GM15510 (cell line): ENCODE measurements around the gene AMDHD2.

Source experiments
- POLR2A ChIP-seq: IDR thresholded peaks from 3 replicates; pipeline ENCODE4 v1.6.1; 2011; ENCODE audit warnings: borderline replicate concordance; ENCODE audit not compliant: insufficient read length; ENCODE audit errors: extremely low read depth

Gene AMDHD2

DNA sequence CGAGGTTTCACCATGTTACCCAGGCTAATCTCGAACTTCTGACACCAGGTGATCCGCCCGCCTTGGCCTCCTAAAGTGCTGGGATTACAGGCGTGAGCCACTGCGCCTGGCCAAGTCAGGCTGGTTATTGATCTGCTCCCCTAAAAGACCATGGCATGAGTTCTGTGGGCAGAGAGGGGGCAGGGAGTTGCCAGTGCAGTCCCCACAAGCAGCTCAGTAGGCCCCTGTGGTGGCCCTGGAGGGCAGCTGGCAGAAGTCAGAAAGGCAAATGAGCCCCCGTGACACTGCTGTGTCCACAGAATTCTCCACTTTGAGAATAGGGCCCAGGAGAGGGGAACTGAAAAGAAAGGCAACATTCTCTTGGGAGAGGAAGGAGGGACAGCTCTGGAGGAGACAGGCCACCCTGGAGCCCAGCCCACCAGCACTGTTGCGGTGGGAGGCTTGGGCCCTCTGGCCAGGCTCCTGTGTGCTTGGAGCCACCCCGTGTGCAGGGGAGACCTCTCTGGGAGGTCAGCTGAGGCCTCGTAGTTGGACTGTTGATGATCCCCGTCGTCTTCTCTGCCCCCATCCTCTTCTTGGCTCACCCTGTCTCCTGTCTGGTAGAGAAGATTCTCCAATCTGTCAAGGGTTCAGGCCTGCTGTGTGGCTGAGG is 2.1 kb upstream of the AMDHD2 start:
- TF ChIP-seq POLR2A: no peak

DNA sequence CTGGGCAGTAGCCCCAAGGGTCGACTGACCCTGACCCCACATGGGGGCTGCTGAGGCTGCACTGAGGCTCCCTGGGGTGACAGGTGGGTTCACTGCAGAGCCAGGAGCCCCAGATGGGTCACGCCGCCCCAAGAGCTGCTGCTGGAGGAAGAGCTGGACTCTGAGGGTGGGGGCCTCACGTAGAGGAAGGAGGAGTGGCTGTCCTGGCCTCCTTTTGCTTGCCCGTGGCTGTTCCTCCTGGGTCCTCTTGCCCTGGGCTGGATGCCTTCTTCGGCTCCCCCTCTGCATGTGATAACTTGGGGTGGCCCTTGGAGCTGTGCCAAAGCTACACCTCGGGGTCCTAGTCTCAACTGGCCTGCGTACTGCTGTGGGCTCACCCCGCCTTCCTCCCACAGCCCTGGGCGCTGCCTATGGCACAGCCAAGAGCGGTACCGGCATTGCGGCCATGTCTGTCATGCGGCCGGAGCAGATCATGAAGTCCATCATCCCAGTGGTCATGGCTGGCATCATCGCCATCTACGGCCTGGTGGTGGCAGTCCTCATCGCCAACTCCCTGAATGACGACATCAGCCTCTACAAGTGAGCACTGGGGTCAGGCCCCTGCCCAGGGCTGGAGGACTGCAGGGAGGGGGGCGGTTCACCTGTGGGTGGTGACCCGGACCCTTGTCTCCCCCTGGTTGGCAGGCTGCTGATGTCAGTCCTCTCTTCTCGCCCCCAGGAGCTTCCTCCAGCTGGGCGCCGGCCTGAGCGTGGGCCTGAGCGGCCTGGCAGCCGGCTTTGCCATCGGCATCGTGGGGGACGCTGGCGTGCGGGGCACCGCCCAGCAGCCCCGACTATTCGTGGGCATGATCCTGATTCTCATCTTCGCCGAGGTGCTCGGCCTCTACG is 1.1 kb upstream of the AMDHD2 start:
- no peak for TF ChIP-seq POLR2A

DNA sequence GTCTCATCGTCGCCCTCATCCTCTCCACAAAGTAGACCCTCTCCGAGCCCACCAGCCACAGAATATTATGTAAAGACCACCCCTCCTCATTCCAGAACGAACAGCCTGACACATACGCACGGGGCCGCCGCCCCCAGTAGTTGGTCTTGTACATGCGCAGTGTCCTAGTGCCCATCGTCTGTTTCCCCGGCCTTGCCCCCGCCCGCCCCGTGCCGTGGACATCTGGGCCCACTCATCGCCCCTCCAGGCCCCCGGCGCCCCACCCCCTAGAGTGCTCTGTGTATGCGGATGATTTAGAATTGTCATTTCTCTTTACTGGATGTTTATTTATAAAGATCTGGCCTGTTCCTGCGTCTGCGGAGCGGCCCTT is 475 bp upstream of the AMDHD2 start:
- TF ChIP-seq POLR2A: no peak

DNA sequence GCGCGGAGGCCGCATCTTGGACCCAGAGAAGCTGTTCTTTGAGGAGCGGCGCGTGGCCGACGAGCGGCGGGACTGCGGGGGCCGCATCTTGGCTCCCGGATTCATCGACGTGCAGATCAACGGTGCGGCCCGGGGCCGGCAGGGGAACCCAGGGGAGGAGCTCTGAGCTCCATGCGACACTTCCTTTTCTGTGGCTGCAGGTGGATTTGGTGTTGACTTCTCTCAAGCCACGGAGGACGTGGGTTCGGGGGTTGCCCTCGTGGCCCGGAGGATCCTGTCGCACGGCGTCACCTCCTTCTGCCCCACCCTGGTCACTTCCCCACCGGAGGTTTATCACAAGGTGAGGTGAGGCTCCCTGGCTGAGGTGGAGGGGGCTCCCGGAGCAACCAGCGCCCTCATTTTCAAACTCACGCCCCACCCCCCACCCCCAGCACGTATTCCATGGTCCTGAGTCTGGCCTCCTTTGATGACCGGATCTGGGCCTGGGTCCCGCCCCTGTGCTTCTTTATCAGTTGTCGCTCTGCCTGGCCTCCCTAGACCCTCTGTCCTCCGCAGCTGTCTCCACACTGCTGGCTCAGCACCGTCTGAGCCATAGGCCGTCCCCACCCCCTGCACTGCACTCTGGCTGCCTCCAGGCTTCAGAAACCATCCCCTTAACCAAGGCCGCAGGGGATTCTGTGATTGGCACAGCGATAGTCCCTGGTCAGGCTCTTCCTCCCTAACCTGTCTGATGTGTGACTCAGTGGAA is 787 bp downstream of the AMDHD2 start:
- TF ChIP-seq POLR2A: no peak

DNA sequence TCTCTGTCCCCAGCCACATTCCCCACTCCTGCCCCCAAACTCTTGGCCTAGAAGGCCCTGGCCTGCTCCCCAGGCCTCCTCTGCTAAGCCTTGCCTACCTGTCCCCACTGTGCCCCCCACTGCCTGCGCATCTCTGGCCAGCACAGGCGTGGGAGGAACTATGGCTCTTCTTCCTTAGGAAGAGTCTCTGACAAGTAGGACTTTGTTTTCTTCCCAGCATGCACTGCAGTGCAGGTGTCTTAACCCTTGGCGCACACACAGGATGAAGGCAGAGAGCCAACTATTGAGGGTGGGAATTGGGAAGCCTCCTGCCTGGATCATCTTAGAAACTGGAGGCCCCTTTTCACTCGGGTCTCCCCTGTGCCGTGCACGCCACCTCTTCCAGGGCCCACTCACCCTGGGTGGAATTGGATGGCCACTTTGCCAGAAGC is 3.6 kb downstream of the AMDHD2 start:
- TF ChIP-seq POLR2A: no peak

DNA sequence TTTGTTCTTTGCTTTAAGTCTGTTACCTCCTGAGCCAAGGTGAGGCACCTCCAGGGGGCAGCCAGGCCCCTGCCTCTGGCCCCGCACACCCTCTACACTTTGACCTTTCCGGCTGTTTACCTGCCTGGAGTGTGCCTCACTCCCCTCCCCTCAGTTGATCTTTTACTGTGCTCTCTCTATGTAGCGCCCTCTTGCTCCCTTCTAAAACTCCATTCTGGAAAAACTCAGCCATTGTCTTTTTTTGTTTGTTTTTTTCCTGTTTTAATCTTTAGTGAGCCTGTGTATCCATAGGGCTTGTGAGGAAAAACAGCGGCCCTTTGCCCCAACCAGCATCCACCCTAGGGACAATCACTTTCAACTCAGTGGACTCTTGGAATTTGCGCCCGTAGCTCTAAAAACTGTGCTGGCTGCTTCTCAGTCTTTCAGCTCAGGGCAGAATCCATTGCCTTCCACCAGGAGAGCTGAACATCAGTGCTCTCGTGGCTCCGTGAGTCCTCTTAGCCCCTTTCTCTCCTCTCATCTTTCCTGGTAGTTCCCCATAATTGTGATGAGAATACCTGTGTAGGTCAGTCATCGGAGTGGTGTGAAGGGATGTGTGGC is 4.3 kb downstream of the AMDHD2 start:
- no peak for TF ChIP-seq POLR2A

DNA sequence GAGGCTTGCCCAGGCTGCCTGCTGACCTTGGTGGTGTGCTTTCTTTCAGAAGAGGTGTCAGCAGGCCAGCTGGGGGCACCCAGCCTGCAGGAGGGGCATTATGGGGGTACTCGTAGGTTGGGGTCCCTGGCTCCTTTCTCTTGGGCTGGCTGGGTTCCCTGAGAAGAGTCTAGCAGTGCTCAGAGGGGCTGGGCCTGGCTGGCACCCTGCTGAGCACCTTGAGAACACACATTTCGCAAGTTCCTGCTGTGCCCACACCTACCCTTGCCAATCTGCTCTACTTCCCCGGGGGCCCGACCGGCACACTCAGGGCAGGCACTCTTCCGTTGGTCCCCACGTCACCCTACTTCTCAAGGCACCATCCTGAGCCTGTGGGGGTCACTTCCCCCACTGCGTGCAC is 6.0 kb downstream of the AMDHD2 start:
- TF ChIP-seq POLR2A: no peak

DNA sequence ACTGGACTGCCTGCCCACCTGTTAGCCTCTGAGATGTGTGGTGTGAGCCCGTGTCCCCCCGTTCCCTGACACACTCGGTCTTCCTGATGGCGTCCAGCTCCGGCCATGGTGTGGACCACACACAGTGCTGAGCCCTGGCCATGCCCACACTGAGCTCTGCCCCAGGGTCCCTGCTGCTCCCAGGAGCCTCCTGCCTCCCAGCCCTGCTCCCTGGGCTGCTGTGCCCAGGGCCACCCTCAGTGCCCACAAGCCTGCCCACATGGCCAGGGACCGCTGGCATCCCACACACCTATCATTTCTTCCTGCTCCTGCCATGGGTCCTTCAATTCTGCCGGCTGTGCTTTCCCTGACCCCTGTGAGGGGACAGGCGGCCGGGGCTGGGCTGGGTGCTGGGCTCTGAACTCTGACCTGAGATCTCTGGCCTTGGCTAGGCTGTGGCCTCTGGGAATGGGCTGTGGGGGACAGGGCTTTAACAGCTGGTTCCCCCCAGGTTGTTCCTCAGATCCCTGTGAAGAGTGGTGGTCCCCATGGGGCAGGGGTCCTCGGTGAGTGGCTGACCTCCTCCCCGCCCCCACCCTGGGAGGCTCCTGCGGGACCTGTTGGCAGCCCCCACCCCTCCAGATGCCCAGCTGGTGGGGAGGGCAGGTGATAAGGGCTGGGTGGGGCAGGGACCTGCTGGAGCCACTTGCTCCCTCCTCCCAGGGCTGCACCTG is 7.1 kb downstream of the AMDHD2 start:
- no peak for TF ChIP-seq POLR2A

DNA sequence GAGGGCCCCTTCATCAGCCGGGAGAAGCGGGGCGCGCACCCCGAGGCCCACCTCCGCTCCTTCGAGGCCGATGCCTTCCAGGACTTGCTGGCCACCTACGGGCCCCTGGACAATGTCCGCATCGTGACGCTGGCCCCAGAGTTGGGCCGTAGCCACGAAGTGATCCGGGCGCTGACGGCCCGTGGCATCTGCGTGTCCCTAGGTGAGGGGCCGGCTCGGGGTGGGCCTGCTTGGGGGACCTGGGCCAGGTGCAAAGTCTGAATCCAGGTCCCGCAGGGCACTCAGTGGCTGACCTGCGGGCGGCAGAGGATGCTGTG is 7.6 kb downstream of the AMDHD2 start:
- no peak for TF ChIP-seq POLR2A

DNA sequence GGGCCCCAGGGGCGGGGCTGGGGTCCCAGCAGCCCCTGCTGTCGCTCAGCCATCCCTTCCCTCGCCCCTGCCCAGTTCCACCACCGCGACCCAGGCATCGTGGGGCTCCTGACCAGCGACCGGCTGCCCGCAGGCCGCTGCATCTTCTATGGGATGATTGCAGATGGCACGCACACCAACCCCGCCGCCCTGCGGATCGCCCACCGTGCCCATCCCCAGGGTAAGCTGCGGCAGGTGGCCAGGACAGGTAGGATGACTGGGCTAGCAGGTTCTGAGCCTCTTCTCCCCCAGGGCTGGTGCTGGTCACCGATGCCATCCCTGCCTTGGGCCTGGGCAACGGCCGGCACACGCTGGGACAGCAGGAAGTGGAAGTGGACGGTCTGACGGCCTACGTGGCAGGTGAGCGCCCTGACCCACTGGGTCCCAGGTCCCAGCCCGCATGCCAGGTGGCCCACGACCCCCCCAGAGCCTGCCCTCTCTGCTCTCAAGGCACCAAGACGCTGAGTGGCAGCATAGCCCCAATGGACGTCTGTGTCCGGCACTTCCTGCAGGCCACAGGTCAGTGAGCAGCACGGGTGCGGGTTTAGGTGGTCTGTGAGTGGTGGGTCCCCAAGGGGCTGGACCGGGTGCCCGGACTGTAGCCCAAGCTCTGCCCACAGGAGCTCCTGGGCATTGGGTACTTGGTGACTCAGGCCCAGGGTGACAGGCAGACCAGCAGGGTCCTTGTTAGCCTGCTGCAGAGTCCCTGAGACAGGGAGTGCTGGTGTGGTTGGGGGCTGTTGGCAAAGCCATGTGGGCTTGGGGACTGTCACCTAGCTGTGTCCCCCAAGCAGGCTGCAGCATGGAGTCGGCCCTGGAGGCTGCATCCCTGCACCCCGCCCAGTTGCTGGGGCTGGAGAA is 8.2 kb downstream of the AMDHD2 start:
- no peak for TF ChIP-seq POLR2A

DNA sequence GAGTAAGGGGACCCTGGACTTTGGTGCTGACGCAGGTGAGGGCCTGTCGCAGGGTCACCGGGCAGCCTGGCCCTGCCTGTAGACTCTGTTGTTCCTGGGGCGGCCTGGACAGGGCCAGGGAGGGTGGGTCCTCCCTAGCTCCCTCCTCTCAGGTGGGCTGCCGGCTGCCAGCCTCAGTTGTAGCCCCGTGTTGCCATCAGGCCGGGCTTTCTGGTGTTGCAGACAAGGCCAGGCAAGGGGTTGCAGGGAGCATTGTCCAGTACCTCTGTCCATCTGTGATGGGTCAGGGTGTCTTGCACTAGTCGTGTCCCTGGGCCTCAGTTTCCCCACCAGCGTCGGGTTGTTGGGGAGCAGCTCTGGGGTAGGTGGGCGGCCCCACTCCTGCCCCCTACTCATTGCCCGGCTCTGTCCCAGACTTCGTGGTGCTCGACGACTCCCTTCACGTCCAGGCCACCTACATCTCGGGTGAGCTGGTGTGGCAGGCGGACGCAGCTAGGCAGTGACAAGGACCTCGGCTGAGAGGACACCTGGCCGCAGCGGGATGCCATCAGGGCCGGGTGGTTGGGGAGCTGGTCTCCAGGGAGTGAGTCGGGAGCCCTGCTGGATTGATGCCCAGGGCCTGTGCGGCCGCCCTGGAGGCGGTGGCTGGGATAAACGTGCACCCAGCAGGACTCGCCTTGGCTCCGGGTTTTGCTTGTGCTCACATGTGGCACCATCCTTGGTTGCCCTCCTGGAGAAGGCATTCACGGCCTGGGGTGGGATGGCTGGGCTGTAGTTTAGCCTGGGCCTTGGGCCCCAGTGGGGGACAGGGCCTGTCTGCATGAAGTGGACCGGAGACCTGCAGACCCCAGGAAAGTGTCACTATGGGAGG is 9.1 kb downstream of the AMDHD2 start:
- no peak for TF ChIP-seq POLR2A

DNA sequence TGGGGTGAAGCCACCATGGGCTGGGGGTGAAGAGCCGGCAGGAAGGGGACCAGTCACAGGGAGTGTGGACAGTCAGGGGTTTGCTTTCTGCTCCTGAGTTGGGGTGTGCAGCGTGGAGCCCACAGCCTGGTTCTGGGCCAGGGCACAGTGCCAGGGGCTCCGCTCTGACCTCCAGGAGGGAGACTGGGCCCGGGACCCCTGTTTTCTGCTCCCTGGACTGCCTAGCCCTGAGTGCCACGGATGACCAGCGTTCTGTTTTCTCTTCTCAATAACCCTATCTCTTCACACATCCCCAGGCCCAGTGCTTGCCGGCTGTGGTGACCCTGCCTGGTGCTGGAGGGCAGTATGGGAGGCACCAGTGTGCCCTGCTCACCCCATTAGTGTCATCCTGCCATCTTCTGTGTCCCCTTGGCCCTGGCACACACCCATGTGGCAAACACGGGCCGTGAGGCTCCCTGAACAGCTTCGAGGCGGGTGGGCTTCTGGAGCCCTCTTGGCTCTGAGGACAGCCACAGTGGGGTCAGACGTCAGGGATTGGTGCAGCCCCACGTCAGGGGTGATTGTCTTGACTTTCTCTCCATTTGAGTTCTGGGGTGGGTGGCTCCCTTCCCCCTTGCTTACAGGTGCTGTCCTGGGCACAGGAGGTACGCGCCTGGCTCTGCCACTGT is 9.9 kb downstream of the AMDHD2 start:
- TF ChIP-seq POLR2A: no peak

DNA sequence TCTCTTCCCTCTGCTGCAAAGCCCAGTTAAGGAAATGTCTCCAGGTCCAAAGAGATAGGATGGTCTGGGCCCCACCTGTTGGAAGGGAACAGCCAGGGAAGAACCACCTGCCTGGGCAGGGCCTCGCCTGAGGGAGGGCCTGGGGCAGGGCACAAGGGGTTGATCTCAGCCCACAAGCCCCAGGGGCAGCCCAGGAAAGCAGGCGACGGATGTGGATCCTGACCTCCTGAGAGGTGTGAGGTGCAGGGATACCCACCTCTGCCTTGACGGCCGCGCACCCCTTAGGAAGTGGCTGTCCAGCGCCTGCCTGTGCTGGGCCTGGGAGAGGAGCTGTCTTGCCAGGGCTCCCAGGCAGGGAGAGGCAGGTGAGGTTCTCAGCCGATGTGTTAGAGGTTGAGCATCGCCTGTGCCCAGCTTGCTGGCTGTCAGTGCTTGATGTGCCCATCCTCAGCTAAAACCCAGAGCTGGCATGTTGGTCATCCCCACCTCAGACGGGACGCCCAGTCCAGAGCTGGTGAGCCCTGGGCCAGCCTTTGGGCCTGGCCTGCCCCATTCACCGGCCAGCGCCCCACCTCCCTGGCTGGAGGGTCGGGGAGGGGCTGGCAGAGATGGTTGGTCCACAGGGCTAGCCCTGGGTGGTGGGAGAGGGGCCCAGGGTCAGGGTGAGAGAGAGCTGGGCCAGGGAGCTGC is 10.6 kb downstream of the AMDHD2 start:
- no peak for TF ChIP-seq POLR2A

DNA sequence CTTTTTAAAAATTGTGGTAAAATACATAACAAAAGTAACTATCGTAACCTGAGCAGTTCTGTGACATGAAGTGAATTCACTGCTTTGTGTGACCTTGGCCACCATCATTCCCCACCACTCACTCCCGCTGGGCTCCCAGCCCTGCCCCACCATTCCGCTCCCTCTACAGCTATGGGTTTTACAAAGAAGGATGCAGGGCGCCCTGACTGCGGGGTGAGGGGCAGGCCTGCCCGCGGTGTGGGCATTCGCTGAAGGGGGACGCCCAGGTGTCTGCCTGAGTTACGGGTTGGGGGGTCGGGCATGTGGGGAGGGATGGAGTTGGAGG is 11.2 kb downstream of the AMDHD2 start, which contains the start of gene CEMP1:
Gene CEMP1 (minus strand): TSS at position 38 of the 325 bp plus-strand sequence. CDS start 335 bp downstream, outside the sequence.
- TF ChIP-seq POLR2A: no peak
